ENCODE data around the gene CNOT8.

Gene CNOT8

DNA sequence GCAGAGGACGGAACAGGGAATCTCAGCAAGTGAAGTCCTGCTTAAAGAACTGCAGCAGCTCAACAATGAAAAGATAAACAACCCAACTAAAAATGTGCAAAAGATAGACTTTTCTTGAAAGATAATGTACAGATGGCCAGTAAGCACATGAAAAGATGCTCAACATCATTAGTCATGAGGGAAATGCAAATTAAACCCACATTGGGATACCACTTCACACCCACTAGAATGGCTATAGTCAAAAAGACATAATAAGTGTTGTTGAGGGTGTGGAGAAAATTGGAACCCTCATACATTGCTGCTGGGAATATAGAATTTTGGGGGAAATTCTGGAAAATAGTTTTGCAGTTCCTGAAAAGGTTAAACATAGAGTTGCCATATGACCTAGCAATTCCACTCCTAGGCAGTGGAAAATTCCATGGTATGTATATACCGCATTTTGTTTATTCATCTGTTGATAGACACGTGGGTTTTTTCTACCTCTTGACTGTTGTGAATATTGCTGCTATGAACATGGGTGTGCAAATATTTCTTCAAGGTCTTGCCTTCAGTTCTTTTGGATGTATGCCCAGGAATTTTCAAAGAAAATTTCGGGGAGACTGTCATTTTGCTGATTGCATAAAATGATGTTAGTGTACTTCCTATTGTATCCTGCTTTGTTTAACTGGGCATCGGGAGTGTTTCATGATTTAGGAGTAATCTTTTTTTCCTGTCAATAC, 7.2 kb downstream of the CNOT8 start:
- WGBS, 2 experiments (ENCODE audit: insufficient coverage in 2 of 2) = 93 to 97% methylated on average over 3 to 4 of the region's 5 CpGs
- no peaks in the 10 kb centered on the region for H3K9me3 ChIP-seq (ENCODE audit: control insufficient read depth, low read length)
- no peak overlapping the region for H3K4me3 ChIP-seq (ENCODE audit: extremely low read depth, insufficient read depth, low read length, poor library complexity, severe bottlenecking)
- peaks cover 78% of the 10 kb centered on the region for H3K36me3 ChIP-seq (ENCODE audit: control insufficient read depth, insufficient read depth, low read length)
- peaks cover 3% of the 10 kb centered on the region for H3K4me1 ChIP-seq (ENCODE audit: control insufficient read depth, insufficient read depth, low read length, poor library complexity, severe bottlenecking)
- H3K27ac ChIP-seq (ENCODE audit: low read depth, low read length, severe bottlenecking) = no peak overlapping the region

DNA sequence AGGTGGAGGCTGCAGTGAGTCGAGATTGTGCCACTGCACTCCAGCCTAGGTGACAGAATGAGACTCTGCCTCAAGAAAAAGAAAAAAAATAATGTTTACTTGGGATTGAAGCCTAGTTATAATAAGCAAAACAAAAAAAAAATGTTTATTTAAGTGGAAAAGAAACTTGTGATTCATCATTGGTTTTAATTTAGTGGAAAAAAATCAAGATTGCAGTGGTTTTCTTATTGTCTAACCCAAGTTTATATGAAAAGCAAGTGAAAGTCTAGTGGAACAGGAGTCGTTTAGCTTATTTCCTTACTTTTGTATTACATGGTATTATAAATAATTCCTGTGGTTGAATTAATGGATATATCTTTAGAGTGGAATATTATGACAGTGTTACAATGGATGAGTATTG, 8.4 kb downstream of the CNOT8 start:
- Histone ChIP-seq H3K9me3 (ENCODE audit: control insufficient read depth, low read length) (no peaks in the 10 kb centered on the region), H3K27ac (ENCODE audit: low read depth, low read length, severe bottlenecking) (no peak overlapping the region), H3K36me3 (ENCODE audit: control insufficient read depth, insufficient read depth, low read length) (peaks cover 87% of the 10 kb centered on the region), H3K4me1 (ENCODE audit: control insufficient read depth, insufficient read depth, low read length, poor library complexity, severe bottlenecking) (no peaks in the 10 kb centered on the region), H3K4me3 (ENCODE audit: extremely low read depth, insufficient read depth, low read length, poor library complexity, severe bottlenecking) (no peak overlapping the region)
- WGBS, 2 experiments (ENCODE audit: insufficient coverage in 2 of 2) = 100% methylated on average over 1 of the region's 2 CpGs; no CpG with 5 or more reads in 1 of the 2 experiments

DNA sequence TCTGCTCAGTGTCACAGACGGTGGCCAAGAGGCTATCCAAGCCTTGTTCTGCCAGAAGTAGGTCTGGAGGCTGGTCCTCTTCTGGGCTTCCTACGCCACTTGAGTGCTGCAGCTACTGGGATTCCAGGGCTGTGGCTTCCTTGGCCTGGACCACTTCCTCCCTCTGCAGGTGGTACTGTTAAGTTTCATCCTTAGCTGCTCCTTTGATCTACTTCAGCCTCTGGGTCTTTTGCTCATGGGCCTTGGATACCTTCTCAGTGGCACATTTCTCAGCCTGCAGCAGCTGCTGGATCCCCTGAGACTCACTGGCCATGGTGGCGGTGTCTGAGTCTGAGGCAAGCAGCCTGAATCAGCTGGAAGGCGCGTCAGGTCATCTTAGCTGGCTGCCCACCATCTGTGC, 10.3 kb downstream of the CNOT8 start:
- H3K4me3 ChIP-seq (ENCODE audit: extremely low read depth, insufficient read depth, low read length, poor library complexity, severe bottlenecking) = no peak overlapping the region
- no peak overlapping the region for H3K27ac ChIP-seq (ENCODE audit: low read depth, low read length, severe bottlenecking)
- H3K9me3 ChIP-seq (ENCODE audit: control insufficient read depth, low read length) = no peaks in the 10 kb centered on the region
- peaks cover 87% of the 10 kb centered on the region for H3K36me3 ChIP-seq (ENCODE audit: control insufficient read depth, insufficient read depth, low read length)
- no peaks in the 10 kb centered on the region for H3K4me1 ChIP-seq (ENCODE audit: control insufficient read depth, insufficient read depth, low read length, poor library complexity, severe bottlenecking)
- WGBS, 2 experiments (ENCODE audit: insufficient coverage in 2 of 2) = 82 to 100% methylated on average over 2 to 3 of the region's 5 CpGs

DNA sequence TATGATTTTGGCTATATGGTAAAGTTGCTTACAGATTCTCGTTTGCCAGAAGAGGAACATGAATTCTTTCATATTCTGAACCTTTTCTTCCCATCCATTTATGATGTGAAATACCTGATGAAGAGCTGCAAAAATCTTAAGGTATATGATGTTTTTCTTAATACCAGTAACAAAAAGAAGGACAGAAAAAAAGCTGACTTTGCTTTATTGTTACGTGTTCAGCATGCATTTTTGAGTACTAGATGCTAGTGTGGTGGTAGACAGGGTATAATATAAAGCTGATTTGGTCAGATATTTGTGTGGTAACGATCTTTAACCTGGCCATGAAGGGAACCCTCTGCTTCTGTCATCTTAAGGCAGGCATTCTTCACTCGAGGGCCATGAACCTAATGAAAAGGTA, 13.3 kb downstream of the CNOT8 start:
- no peak overlapping the region for H3K27ac ChIP-seq (ENCODE audit: low read depth, low read length, severe bottlenecking)
- no peaks in the 10 kb centered on the region for H3K4me1 ChIP-seq (ENCODE audit: control insufficient read depth, insufficient read depth, low read length, poor library complexity, severe bottlenecking)
- peaks cover 87% of the 10 kb centered on the region for H3K36me3 ChIP-seq (ENCODE audit: control insufficient read depth, insufficient read depth, low read length)
- WGBS, 2 experiments (ENCODE audit: insufficient coverage in 2 of 2) = 100% methylated on average over 3 of the region's 4 CpGs
- no peak overlapping the region for H3K4me3 ChIP-seq (ENCODE audit: extremely low read depth, insufficient read depth, low read length, poor library complexity, severe bottlenecking)
- no peaks in the 10 kb centered on the region for H3K9me3 ChIP-seq (ENCODE audit: control insufficient read depth, low read length)

DNA sequence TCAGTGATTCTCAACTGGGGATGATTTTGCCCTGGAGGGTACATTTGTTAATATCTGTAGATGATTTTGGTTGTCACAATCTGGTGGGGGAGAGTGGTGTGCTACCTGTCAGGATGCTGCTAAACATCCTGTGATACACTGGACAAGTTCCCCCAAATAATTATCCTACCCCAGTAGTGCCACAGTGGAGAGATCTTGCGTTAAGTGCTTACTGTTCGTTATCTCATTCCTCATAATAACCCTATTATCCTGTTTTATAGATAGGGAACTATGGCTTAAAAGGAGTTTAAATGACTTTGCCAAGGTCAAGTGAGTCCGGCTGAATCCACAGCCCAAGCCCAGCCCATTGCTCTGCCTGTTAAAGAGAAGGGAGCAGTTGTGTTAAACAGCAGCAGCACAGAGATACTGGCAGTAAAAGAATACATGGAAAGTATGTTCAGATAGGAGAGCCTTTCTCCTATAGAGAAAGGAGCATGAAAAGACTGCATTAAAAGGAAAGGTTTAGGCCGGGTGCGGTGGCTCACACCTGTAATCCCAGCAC, 15.4 kb downstream of the CNOT8 start:
- Histone ChIP-seq H3K4me3 (ENCODE audit: extremely low read depth, insufficient read depth, low read length, poor library complexity, severe bottlenecking) (no peak overlapping the region), H3K27ac (ENCODE audit: low read depth, low read length, severe bottlenecking) (no peak overlapping the region), H3K36me3 (ENCODE audit: control insufficient read depth, insufficient read depth, low read length) (peaks cover 89% of the 10 kb centered on the region), H3K4me1 (ENCODE audit: control insufficient read depth, insufficient read depth, low read length, poor library complexity, severe bottlenecking) (no peaks in the 10 kb centered on the region), H3K9me3 (ENCODE audit: control insufficient read depth, low read length) (peaks cover 12% of the 10 kb centered on the region)
- WGBS, 2 experiments (ENCODE audit: insufficient coverage in 2 of 2) = 89 to 95% methylated on average over 3 of the region's 5 CpGs

DNA sequence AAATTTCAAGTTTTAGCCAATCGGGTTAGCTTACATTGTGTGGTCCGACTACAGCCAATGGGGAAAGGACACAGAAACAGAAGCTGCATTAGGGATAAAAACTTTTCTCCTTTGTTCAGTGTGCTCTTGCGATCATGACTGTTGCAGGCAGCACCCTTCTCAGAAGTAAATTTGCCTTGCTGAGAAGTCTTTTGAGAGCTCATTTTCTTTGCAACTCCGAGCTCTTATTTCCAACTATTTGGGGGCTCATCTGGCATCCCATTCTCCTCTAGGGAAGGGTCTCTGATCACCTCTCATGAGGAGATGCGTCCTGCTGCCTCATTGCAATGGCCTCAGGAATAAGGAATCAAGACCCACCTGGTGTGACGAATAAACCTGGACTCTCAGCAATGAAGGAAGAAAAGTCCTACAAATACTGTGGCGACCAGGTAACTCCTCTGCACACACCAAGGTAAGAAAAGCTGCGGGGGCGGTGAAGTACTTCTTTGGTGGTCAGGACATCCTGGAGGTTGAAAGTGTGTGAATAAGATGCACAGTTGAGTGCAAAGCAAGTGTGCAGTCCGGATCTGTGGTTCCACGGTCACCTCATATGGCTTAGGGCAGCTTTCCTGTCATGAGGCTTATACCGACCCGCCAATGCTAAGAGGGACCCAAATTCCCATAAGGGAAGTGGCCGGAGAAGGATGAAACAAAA, 20.4 kb downstream of the CNOT8 start:
- peaks cover 45% of the 10 kb centered on the region for H3K36me3 ChIP-seq (ENCODE audit: control insufficient read depth, insufficient read depth, low read length)
- peaks cover 21% of the 10 kb centered on the region for H3K9me3 ChIP-seq (ENCODE audit: control insufficient read depth, low read length)
- no peak overlapping the region for H3K27ac ChIP-seq (ENCODE audit: low read depth, low read length, severe bottlenecking)
- WGBS, 2 experiments (ENCODE audit: insufficient coverage in 2 of 2) = 96 to 97% methylated on average over 13 of the region's 14 CpGs
- H3K4me1 ChIP-seq (ENCODE audit: control insufficient read depth, insufficient read depth, low read length, poor library complexity, severe bottlenecking) = no peaks in the 10 kb centered on the region
- no peak overlapping the region for H3K4me3 ChIP-seq (ENCODE audit: extremely low read depth, insufficient read depth, low read length, poor library complexity, severe bottlenecking)

DNA sequence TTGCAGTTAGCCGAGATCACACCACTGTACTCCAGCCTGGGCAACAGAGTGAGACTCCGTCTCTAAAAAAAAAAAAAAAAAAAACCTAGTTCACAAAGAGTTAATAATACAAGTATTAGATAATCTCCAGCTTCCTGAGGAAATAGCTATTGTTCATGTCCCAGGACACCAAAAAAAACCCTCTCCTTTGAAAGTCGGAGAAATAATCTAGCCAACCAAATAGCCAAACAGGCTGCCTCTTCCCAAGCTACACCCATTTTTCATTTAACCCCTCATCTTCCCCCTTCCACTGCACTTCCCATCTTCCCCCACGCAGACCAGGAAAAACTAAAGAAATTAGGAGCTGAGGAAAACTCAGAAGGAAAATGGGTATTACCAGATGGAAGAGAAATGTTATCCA, 23.6 kb downstream of the CNOT8 start:
- H3K4me1 ChIP-seq (ENCODE audit: control insufficient read depth, insufficient read depth, low read length, poor library complexity, severe bottlenecking) = no peaks in the 10 kb centered on the region

DNA sequence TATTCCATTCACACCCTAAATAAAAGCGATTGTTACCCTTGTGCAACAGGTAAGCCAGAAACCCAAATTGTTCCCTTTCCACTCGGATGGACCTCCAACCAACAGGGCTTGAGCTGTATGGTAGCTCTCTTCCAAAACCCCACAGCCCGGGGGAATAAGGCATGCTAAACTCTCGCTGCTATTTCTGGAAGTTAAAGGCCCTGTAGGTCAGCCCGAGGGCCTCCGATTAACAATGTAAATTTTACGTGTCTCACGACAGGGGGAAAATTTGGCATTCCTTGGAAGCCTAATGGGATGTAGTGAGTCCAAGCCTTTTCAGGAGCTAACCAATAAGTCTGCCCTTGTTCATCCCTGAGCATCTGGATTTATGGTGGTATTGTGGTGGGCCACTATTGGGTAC, 26.0 kb downstream of the CNOT8 start:
- 89 to 92% methylated on average over 7 to 8 of the region's 8 CpGs for WGBS, 2 experiments (ENCODE audit: insufficient coverage in 2 of 2)
- no peak overlapping the region for H3K27ac ChIP-seq (ENCODE audit: low read depth, low read length, severe bottlenecking)
- H3K9me3 ChIP-seq (ENCODE audit: control insufficient read depth, low read length) = peaks cover 39% of the 10 kb centered on the region
- no peak overlapping the region for H3K4me3 ChIP-seq (ENCODE audit: extremely low read depth, insufficient read depth, low read length, poor library complexity, severe bottlenecking)
- H3K4me1 ChIP-seq (ENCODE audit: control insufficient read depth, insufficient read depth, low read length, poor library complexity, severe bottlenecking) = no peaks in the 10 kb centered on the region
- H3K36me3 ChIP-seq (ENCODE audit: control insufficient read depth, insufficient read depth, low read length) = peaks cover 52% of the 10 kb centered on the region

More for the DNA sequence above, 23.6 kb downstream of the CNOT8 start:
- Histone ChIP-seq H3K36me3 (ENCODE audit: control insufficient read depth, insufficient read depth, low read length) (peaks cover 42% of the 10 kb centered on the region), H3K4me3 (ENCODE audit: extremely low read depth, insufficient read depth, low read length, poor library complexity, severe bottlenecking) (no peak overlapping the region), H3K27ac (ENCODE audit: low read depth, low read length, severe bottlenecking) (no peak overlapping the region), H3K9me3 (ENCODE audit: control insufficient read depth, low read length) (peaks cover 43% of the 10 kb centered on the region)
- 83 to 89% methylated on average over 1 of the region's 4 CpGs for WGBS, 2 experiments (ENCODE audit: insufficient coverage in 2 of 2)

DNA sequence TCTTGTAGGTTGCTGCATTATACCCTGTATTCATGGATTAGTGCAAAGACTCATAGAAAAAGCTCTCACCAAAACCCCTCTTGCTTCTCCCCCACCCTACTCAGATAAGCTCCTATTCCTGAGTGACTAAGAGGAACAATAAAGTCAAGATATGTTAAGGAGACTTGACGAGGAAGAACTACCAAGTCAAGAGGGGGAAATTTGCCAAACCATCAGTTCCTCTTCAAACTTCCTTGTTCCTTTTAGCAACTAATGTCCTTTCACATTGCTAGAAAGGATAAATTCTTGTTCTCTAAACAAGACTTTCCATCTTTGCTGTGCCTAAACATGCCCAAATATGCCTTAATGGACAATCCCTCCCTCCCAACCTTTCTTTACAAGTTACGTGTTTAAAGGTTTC, 27.0 kb downstream of the CNOT8 start:
- Histone ChIP-seq H3K27ac (ENCODE audit: low read depth, low read length, severe bottlenecking) (no peak overlapping the region), H3K4me1 (ENCODE audit: control insufficient read depth, insufficient read depth, low read length, poor library complexity, severe bottlenecking) (no peaks in the 10 kb centered on the region), H3K9me3 (ENCODE audit: control insufficient read depth, low read length) (peaks cover 35% of the 10 kb centered on the region), H3K36me3 (ENCODE audit: control insufficient read depth, insufficient read depth, low read length) (peaks cover 62% of the 10 kb centered on the region), H3K4me3 (ENCODE audit: extremely low read depth, insufficient read depth, low read length, poor library complexity, severe bottlenecking) (no peak overlapping the region)
- WGBS, 2 experiments (ENCODE audit: insufficient coverage in 2 of 2) = 89 to 100% methylated on average over 1 of the region's 2 CpGs

DNA sequence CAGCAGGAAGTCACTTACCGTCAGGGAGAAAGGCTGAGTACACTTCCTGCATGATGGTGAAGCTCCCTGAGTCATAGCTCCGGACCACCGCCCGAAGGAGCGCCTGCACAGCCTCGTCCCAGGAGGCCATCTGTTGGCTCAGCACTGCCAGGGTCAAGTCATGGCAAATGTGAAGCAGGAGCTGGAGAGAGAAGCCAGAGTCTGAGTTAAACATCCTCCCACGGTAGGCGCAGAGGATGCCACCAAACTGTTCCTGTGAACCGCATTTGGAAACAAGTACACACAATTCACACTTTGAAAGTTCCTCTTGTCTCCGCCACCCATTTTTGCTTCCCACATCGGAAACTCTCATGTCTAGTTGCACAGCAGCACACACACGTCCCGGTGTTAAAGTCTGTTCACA, 33.9 kb downstream of the CNOT8 start:
- 87 to 89% methylated on average over 12 to 13 of the region's 13 CpGs for WGBS, 2 experiments (ENCODE audit: insufficient coverage in 2 of 2)
- Histone ChIP-seq H3K36me3 (ENCODE audit: control insufficient read depth, insufficient read depth, low read length) (peaks cover 92% of the 10 kb centered on the region), H3K4me3 (ENCODE audit: extremely low read depth, insufficient read depth, low read length, poor library complexity, severe bottlenecking) (no peak overlapping the region), H3K4me1 (ENCODE audit: control insufficient read depth, insufficient read depth, low read length, poor library complexity, severe bottlenecking) (no peaks in the 10 kb centered on the region), H3K9me3 (ENCODE audit: control insufficient read depth, low read length) (peaks cover 9% of the 10 kb centered on the region), H3K27ac (ENCODE audit: low read depth, low read length, severe bottlenecking) (no peak overlapping the region)

DNA sequence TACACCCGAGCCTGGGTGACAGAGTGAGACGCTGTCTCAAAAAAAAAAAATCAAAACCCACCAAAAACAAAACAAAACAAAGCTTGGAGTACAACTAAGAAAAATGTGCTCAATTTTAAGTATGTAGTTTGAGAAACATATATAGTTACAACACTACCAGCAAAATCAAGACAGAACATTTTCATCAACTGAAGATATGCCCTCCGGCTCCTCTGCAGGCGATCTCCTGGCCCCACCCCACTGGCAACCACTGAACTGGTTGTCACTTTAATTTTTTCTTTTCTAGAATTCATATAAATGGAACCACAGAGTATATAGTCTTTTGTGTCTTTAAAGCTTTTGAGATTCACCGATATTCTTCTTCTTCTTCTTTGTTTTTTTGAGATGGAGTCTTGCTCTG, 35.0 kb downstream of the CNOT8 start:
- no peaks in the 10 kb centered on the region for H3K4me1 ChIP-seq (ENCODE audit: control insufficient read depth, insufficient read depth, low read length, poor library complexity, severe bottlenecking)
- peaks cover under 1% of the 10 kb centered on the region for H3K9me3 ChIP-seq (ENCODE audit: control insufficient read depth, low read length)
- no peak overlapping the region for H3K27ac ChIP-seq (ENCODE audit: low read depth, low read length, severe bottlenecking)
- peaks cover 90% of the 10 kb centered on the region for H3K36me3 ChIP-seq (ENCODE audit: control insufficient read depth, insufficient read depth, low read length)
- H3K4me3 ChIP-seq (ENCODE audit: extremely low read depth, insufficient read depth, low read length, poor library complexity, severe bottlenecking) = no peak overlapping the region
- 80% methylated on average over 3 of the region's 5 CpGs; no CpG with 5 or more reads in 1 of the 2 experiments for WGBS, 2 experiments (ENCODE audit: insufficient coverage in 2 of 2)
